HEK293 (cell line): ENCODE results near the gene BMP2K.

Experiments used
- CTCF ChIA-PET: fragments of 350-600 bp; formaldehyde crosslinking; extraction: SDS; loops from one replicate; lab custom pipeline; 2021; ENCODE audit warnings: antibody characterized with exemption; lab: Yijun Ruan, JAX
- POLR2A ChIA-PET: fragments of 300-600 bp; formaldehyde crosslinking; extraction: SDS; loops from one replicate; lab custom pipeline; 2020; ENCODE audit warnings: antibody characterized with exemption, inconsistent platforms; lab: Yijun Ruan, JAX
- H3K27ac ChIP-seq: fragments of 200-500 bp; sonication (Bioruptor generic); 2 replicates; pipeline ENCODE4 v1.5.1; 2014; ENCODE audit warnings: low read depth, low read length, control low read depth, inconsistent platforms; ENCODE audit errors: extremely low read depth
- H3K36me3 ChIP-seq, 2 experiments: fragments of 200-500 bp in 1 of 2; sonication (Bioruptor generic) in 1 of 2; 1 replicate in 1 of 2; 2 replicates in 1 of 2; pipeline ENCODE4 v1.5.1; 2014 to 2017; ENCODE audit warnings: inconsistent platforms in 2 of 2, low read length in 2 of 2; ENCODE audit not compliant: control insufficient read depth in 2 of 2, insufficient read depth in 1 of 2
- H3K4me1 ChIP-seq: fragments of 200-500 bp; sonication (Bioruptor generic); 2 replicates; pipeline ENCODE4 v1.5.1; 2014; ENCODE audit warnings: mild to moderate bottlenecking, low read length, inconsistent platforms; ENCODE audit not compliant: control insufficient read depth, insufficient read depth
- H3K4me3 ChIP-seq: 2 replicates; pipeline ENCODE4 v1.5.1; 2011; ENCODE audit warnings: low read depth, mild to moderate bottlenecking, control low read depth, low read length, moderate library complexity
- H3K9me3 ChIP-seq: fragments of 200-500 bp; sonication (Bioruptor generic); 2 replicates; pipeline ENCODE4 v1.5.1; 2014; ENCODE audit warnings: low read depth, low read length, inconsistent platforms; ENCODE audit not compliant: control insufficient read depth, insufficient read depth
- GFI1B ChIP-seq: fragments of 450-650 bp; formaldehyde crosslinking; IDR thresholded peaks from 2 replicates; pipeline ENCODE4 v1.5.1; 2016; ENCODE audit warnings: missing biosample characterization, missing genetic modification characterization
- HOXD13 ChIP-seq: sonication (generic); formaldehyde crosslinking; IDR thresholded peaks from 2 replicates; pipeline ENCODE4 v1.8.0; 2022; ENCODE audit warnings: missing genetic modification reagents, borderline replicate concordance
- KLF9 ChIP-seq: fragments of 450-650 bp; formaldehyde crosslinking; IDR thresholded peaks from 2 replicates; pipeline ENCODE4 v1.5.1; 2016; ENCODE audit warnings: missing biosample characterization, missing genetic modification characterization, low read depth
- OVOL3 ChIP-seq: fragments of 450-650 bp; formaldehyde crosslinking; IDR thresholded peaks from 2 replicates; pipeline ENCODE4 v1.5.1; 2016; ENCODE audit warnings: missing biosample characterization, missing genetic modification characterization
- SCRT1 ChIP-seq: fragments of 450-650 bp; formaldehyde crosslinking; IDR thresholded peaks from 2 replicates; pipeline ENCODE4 v1.5.1; 2016; ENCODE audit warnings: missing biosample characterization, missing genetic modification characterization, borderline replicate concordance
- SP7 ChIP-seq: fragments of 450-650 bp; formaldehyde crosslinking; IDR thresholded peaks from 2 replicates; pipeline ENCODE4 v1.5.1; 2016; ENCODE audit warnings: missing biosample characterization, missing genetic modification characterization
- ZBTB1 ChIP-seq: fragments of 450-650 bp; formaldehyde crosslinking; IDR thresholded peaks from 2 replicates; pipeline ENCODE4 v1.5.1; 2016; ENCODE audit warnings: missing biosample characterization, missing genetic modification characterization
- ZFP41 ChIP-seq: fragments of 450-650 bp; formaldehyde crosslinking; IDR thresholded peaks from 2 replicates; pipeline ENCODE4 v1.5.1; 2016; ENCODE audit warnings: missing biosample characterization, missing genetic modification characterization, borderline replicate concordance
- ZIC2 ChIP-seq: fragments of 450-650 bp; formaldehyde crosslinking; IDR thresholded peaks from 2 replicates; pipeline ENCODE4 v1.5.1; 2016; ENCODE audit warnings: missing biosample characterization, missing genetic modification characterization
- ZNF214 ChIP-seq: fragments of 450-650 bp; formaldehyde crosslinking; IDR thresholded peaks from 2 replicates; pipeline ENCODE4 v1.5.1; 2017; ENCODE audit warnings: missing biosample characterization, mild to moderate bottlenecking, missing genetic modification characterization, borderline replicate concordance
- ZNF302 ChIP-seq: fragments of 450-650 bp; formaldehyde crosslinking; IDR thresholded peaks from 2 replicates; pipeline ENCODE4 v1.5.1; 2016; ENCODE audit warnings: missing biosample characterization, missing genetic modification characterization, low read depth
- ZNF324 ChIP-seq: fragments of 450-650 bp; formaldehyde crosslinking; IDR thresholded peaks from 2 replicates; pipeline ENCODE4 v1.5.1; 2016; ENCODE audit warnings: missing biosample characterization, missing genetic modification characterization
- ZNF560 ChIP-seq: fragments of 450-650 bp; formaldehyde crosslinking; IDR thresholded peaks from 2 replicates; pipeline ENCODE4 v1.5.1; 2017; ENCODE audit warnings: missing biosample characterization, missing genetic modification characterization, borderline replicate concordance
- ZNF791 ChIP-seq: fragments of 450-650 bp; formaldehyde crosslinking; IDR thresholded peaks from 2 replicates; pipeline ENCODE4 v1.5.1; 2016; ENCODE audit warnings: missing biosample characterization, missing genetic modification characterization
- TF ChIP-seq, protein P1 (sequence below): fragments of 450-650 bp; formaldehyde crosslinking; conservative IDR thresholded peaks from 2 replicates; pipeline ENCODE4 v1.5.1; 2016; ENCODE audit warnings: low read depth, missing biosample characterization, missing genetic modification characterization
- TF ChIP-seq, protein P2 (sequence below): fragments of 450-650 bp; formaldehyde crosslinking; IDR thresholded peaks from 2 replicates; pipeline ENCODE4 v1.5.1; 2017; ENCODE audit warnings: missing biosample characterization, mild to moderate bottlenecking, missing genetic modification characterization, moderate library complexity
- TF ChIP-seq, protein P3 (sequence below): fragments of 450-650 bp; formaldehyde crosslinking; IDR thresholded peaks from 2 replicates; pipeline ENCODE4 v1.5.1; 2016; ENCODE audit warnings: missing biosample characterization, missing genetic modification characterization
- TF ChIP-seq, protein P4 (sequence below): fragments of 450-650 bp; formaldehyde crosslinking; IDR thresholded peaks from 2 replicates; pipeline ENCODE4 v1.5.1; 2016; ENCODE audit warnings: missing biosample characterization, missing genetic modification characterization

The BMP2K gene

DNA sequence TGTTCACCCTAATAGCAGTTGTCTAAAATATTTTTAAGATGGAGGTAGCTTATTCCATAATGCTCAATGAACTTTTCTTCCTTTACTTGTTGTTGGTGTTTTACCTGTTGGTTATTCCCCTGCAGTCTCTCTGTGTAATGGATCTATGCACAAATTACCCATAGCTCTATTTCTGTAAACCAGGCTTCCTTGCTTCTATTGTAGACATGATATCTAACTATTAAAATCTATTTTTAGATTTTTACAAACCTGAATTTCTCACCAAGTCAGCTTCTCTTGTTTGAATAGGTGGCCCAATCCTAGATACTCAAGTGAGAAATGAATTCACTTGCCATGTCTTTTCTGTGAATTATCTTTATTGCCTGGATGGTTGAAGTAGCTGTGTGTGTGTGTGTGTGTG is 24.8 kb downstream of the BMP2K start:
- H3K4me3 ChIP-seq = no peak overlapping the region
- H3K27ac ChIP-seq = no peak overlapping the region
- H3K4me1 ChIP-seq = 0 out of 2 replicates have a peak, but pooled peaks cover 2% of the 10 kb centered on the region
- no peaks in the 10 kb centered on the region for H3K9me3 ChIP-seq
- POLR2A ChIA-PET = interaction anchor here (0.8 kb wide), 1 partner anchor 17 kb away, joined by 3 read pairs; no protein-coding TSS in a partner anchor
- TF ChIP-seq GFI1B (tag by site-specific recombination) (no peak), SCRT1 (0 out of 2 replicates have a peak, but pooled peaks have one; percentile 13)
- CTCF ChIA-PET = no interaction called here
- H3K36me3 ChIP-seq = no peaks in the 10 kb centered on the region

DNA sequence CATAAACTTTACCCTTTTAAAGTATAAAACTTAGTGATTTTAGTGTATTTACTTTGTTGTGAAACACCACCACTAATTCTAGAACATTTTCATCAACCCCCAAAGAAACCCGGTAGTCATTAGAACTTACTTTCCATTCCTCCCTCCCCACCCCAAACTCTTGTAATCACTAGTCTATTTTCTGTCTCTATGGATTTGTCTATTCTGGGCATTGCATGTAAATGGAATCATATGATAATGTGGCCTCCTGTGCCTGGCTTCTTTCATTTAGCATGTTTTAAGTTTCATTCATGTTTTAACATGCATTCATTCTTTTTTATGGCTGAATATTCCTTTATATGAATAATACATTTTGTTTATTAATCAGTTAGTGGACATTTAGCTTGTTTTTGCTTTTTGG is 27.8 kb downstream of the BMP2K start:
- Histone ChIP-seq H3K36me3 (no peaks in the 10 kb centered on the region), H3K27ac (no peak overlapping the region), H3K4me1 (0 out of 2 replicates have a peak, but pooled peaks cover 2% of the 10 kb centered on the region), H3K4me3 (no peak overlapping the region), H3K9me3 (no peaks in the 10 kb centered on the region)
- ChIA-PET CTCF (no interaction called here), POLR2A (no interaction called here)
- TF ChIP-seq ZIC2 (tag by site-specific recombination) (no peak), HOXD13 (CRISPR knock-in tag) (no peak), ZNF302 (tag by site-specific recombination) (no peak), SP7 (tag by site-specific recombination) (no peak), OVOL3 (tag by site-specific recombination) (no peak), ZNF791 (no peak), KLF9 (tag by site-specific recombination) (no peak), ZBTB1 (tag by site-specific recombination) (no peak), ZNF214 (tag by site-specific recombination) (no peak), ZNF324 (no peak), ZNF560 (tag by site-specific recombination) (no peak), ZFP41 (no peak)
- TF ChIP-seq, protein P1, sequence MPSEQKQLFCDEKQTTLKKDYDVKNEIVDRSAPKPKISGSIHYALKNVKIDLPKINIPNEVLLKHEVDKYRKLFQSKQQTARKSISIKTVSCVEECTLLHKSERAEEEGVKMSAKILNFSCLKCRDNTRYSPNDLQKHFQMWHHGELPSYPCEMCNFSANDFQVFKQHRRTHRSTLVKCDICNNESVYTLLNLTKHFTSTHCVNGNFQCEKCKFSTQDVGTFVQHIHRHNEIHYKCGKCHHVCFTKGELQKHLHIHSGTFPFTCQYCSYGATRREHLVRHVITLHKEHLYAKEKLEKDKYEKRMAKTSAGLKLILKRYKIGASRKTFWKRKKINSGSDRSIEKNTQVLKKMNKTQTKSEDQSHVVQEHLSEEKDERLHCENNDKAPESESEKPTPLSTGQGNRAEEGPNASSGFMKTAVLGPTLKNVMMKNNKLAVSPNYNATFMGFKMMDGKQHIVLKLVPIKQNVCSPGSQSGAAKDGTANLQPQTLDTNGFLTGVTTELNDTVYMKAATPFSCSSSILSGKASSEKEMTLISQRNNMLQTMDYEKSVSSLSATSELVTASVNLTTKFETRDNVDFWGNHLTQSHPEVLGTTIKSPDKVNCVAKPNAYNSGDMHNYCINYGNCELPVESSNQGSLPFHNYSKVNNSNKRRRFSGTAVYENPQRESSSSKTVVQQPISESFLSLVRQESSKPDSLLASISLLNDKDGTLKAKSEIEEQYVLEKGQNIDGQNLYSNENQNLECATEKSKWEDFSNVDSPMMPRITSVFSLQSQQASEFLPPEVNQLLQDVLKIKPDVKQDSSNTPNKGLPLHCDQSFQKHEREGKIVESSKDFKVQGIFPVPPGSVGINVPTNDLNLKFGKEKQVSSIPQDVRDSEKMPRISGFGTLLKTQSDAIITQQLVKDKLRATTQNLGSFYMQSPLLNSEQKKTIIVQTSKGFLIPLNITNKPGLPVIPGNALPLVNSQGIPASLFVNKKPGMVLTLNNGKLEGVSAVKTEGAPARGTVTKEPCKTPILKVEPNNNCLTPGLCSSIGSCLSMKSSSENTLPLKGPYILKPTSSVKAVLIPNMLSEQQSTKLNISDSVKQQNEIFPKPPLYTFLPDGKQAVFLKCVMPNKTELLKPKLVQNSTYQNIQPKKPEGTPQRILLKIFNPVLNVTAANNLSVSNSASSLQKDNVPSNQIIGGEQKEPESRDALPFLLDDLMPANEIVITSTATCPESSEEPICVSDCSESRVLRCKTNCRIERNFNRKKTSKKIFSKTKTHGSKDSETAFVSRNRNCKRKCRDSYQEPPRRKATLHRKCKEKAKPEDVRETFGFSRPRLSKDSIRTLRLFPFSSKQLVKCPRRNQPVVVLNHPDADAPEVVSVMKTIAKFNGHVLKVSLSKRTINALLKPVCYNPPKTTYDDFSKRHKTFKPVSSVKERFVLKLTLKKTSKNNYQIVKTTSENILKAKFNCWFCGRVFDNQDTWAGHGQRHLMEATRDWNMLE = no peak
- TF ChIP-seq, protein P2, sequence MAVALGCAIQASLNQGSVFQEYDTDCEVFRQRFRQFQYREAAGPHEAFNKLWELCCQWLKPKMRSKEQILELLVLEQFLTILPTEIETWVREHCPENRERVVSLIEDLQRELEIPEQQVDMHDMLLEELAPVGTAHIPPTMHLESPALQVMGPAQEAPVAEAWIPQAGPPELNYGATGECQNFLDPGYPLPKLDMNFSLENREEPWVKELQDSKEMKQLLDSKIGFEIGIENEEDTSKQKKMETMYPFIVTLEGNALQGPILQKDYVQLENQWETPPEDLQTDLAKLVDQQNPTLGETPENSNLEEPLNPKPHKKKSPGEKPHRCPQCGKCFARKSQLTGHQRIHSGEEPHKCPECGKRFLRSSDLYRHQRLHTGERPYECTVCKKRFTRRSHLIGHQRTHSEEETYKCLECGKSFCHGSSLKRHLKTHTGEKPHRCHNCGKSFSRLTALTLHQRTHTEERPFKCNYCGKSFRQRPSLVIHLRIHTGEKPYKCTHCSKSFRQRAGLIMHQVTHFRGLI = no peak
- TF ChIP-seq, protein P3, sequence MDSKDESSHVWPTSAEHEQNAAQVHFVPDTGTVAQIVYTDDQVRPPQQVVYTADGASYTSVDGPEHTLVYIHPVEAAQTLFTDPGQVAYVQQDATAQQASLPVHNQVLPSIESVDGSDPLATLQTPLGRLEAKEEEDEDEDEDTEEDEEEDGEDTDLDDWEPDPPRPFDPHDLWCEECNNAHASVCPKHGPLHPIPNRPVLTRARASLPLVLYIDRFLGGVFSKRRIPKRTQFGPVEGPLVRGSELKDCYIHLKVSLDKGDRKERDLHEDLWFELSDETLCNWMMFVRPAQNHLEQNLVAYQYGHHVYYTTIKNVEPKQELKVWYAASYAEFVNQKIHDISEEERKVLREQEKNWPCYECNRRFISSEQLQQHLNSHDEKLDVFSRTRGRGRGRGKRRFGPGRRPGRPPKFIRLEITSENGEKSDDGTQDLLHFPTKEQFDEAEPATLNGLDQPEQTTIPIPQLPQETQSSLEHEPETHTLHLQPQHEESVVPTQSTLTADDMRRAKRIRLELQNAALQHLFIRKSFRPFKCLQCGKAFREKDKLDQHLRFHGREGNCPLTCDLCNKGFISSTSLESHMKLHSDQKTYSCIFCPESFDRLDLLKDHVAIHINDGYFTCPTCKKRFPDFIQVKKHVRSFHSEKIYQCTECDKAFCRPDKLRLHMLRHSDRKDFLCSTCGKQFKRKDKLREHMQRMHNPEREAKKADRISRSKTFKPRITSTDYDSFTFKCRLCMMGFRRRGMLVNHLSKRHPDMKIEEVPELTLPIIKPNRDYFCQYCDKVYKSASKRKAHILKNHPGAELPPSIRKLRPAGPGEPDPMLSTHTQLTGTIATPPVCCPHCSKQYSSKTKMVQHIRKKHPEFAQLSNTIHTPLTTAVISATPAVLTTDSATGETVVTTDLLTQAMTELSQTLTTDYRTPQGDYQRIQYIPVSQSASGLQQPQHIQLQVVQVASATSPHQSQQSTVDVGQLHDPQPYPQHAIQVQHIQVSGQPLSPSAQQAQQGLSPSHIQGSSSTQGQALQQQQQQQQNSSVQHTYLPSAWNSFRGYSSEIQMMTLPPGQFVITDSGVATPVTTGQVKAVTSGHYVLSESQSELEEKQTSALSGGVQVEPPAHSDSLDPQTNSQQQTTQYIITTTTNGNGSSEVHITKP = no peak
- TF ChIP-seq, protein P4, sequence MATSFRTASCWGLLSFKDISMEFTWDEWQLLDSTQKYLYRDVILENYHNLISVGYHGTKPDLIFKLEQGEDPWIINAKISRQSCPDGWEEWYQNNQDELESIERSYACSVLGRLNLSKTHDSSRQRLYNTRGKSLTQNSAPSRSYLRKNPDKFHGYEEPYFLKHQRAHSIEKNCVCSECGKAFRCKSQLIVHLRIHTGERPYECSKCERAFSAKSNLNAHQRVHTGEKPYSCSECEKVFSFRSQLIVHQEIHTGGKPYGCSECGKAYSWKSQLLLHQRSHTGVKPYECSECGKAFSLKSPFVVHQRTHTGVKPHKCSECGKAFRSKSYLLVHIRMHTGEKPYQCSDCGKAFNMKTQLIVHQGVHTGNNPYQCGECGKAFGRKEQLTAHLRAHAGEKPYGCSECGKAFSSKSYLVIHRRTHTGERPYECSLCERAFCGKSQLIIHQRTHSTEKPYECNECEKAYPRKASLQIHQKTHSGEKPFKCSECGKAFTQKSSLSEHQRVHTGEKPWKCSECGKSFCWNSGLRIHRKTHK (tag by site-specific recombination) = no peak
